GM12878 (cell line): ENCODE data around the gene PIK3R5. TPM values are rescaled to one million over a fixed set of nuclear protein-coding genes. Genes with fewer than 3 reads are reported as not detected.
A peak's percentile ranks its signal among the peaks of the same experiment; 100 is the strongest.

Experiments used
- ATAC-seq: fragments of 200-7000 bp; cut with Tn5 transposase; 3 replicates; pipeline ENCODE4 v1.9.1; 2020; ENCODE audit warnings: mild to moderate bottlenecking, moderate library complexity
- BruUV-seq: library from RNA; stranded (reverse); fragments of 400-500 nt; replicated peaks from 2 replicates; lab custom pipeline; 2021; lab: Mats Ljungman, UMichigan
- CTCF ChIA-PET: fragments of 300-600 bp; sonication (Branson Sonifier 250); formaldehyde crosslinking; extraction: SDS; loops from one replicate; lab custom pipeline; 2021; ENCODE audit warnings: inconsistent platforms; lab: Yijun Ruan, JAX
- POLR2A ChIA-PET: fragments of 350-600 bp; formaldehyde crosslinking; extraction: SDS; loops from one replicate; lab custom pipeline; 2021; ENCODE audit warnings: inconsistent platforms; lab: Charles Lee
- RAD21 ChIA-PET: fragments of 300-600 bp; sonication (Branson Sonifier 250); formaldehyde crosslinking; loops from one replicate; lab custom pipeline; 2023; ENCODE audit warnings: antibody characterized with exemption; ENCODE audit not compliant: unreplicated experiment; lab: Charles Lee
- SMC1A ChIA-PET: fragments of 300-600 bp; sonication (Branson Sonifier 250); formaldehyde crosslinking; loops from one replicate; lab custom pipeline; 2023; ENCODE audit not compliant: unreplicated experiment, uncharacterized antibody; lab: Charles Lee
- DNase-seq: peaks from one replicate; pipeline ENCODE4 v3.0.0-alpha.2; 2011; ENCODE audit warnings: low read depth, low spot score
- FAIRE-seq: peaks from 3 replicates; lab custom pipeline; 2011; peaks lifted over from hg19 to GRCh38; lab: Jason Lieb, UNC
- H2AFZ ChIP-seq: 2 replicates; pipeline ENCODE4 v1.6.0; 2011; ENCODE audit warnings: low read depth, low read length, control low read depth; ENCODE audit not compliant: control insufficient read depth
- H3K27ac ChIP-seq: 2 replicates; pipeline ENCODE4 v1.5.1; 2011; ENCODE audit warnings: control low read depth; ENCODE audit not compliant: control insufficient read depth, insufficient read depth
- H3K27me3 ChIP-seq, 2 experiments: replicated peaks in 1 of 2; 2 replicates each; pipeline versions ENCODE4 v1.6.0 to v1.6.1; 2011; ENCODE audit warnings: low read length in 1 of 2; ENCODE audit not compliant: control insufficient read depth in 2 of 2, insufficient read depth in 2 of 2
- H3K36me3 ChIP-seq, 2 experiments: 2 replicates each; pipeline ENCODE4 v1.5.1; 2011; ENCODE audit warnings: low read length in 1 of 2; ENCODE audit not compliant: control insufficient read depth in 2 of 2, insufficient read depth in 2 of 2
- H3K4me1 ChIP-seq: 2 replicates; pipeline ENCODE4 v1.6.1; 2011; ENCODE audit warnings: mild to moderate bottlenecking, low read length, moderate library complexity, mixed read lengths; ENCODE audit not compliant: control insufficient read depth, insufficient read depth
- H3K4me2 ChIP-seq: 2 replicates; pipeline ENCODE4 v1.6.0; 2011; ENCODE audit warnings: control low read depth; ENCODE audit not compliant: control insufficient read depth, insufficient read depth
- H3K4me3 ChIP-seq: fragments of 200-600 bp; sonication (generic); 2 replicates; pipeline ENCODE4 v1.5.1; 2016
- H3K79me2 ChIP-seq: 2 replicates; pipeline ENCODE4 v1.6.0; 2011; ENCODE audit warnings: low read length; ENCODE audit not compliant: control insufficient read depth, insufficient read depth
- H3K9ac ChIP-seq: 2 replicates; pipeline ENCODE4 v1.8.0; 2011; ENCODE audit warnings: low read length, control low read depth, mixed read lengths; ENCODE audit not compliant: control insufficient read depth, insufficient read depth
- H3K9me3 ChIP-seq: replicated peaks from 3 replicates; pipeline ENCODE4 v1.5.1; 2011; ENCODE audit warnings: mild to moderate bottlenecking, low read length; ENCODE audit not compliant: control insufficient read depth, insufficient read depth
- H4K20me1 ChIP-seq: 2 replicates; pipeline ENCODE4 v1.6.0; 2011; ENCODE audit not compliant: control insufficient read depth, insufficient read depth
- ATF3 ChIP-seq: IDR thresholded peaks from 2 replicates; pipeline ENCODE4 v1.6.1; 2011; ENCODE audit warnings: low read depth, mild to moderate bottlenecking, low read length, moderate library complexity, borderline replicate concordance; ENCODE audit errors: extremely low read depth
- BCLAF1 ChIP-seq: fragments of 450-650 bp; IDR thresholded peaks from 2 replicates; pipeline ENCODE4 v1.6.1; 2017; ENCODE audit warnings: antibody characterized with exemption, mild to moderate bottlenecking, moderate library complexity
- CEBPZ ChIP-seq: fragments of 150-350 bp; IDR thresholded peaks from 2 replicates; pipeline ENCODE4 v1.6.1; 2016; ENCODE audit warnings: low read depth, low read length
- CHD4 ChIP-seq: fragments of 200-600 bp; sonication (generic); IDR thresholded peaks from 2 replicates; pipeline ENCODE4 v1.6.1; 2016; ENCODE audit warnings: mild to moderate bottlenecking
- HSF1 ChIP-seq: fragments of 150-350 bp; IDR thresholded peaks from 2 replicates; pipeline ENCODE4 v1.6.1; 2014; ENCODE audit warnings: mild to moderate bottlenecking, low read depth, low read length
- MLLT1 ChIP-seq: fragments of 450-650 bp; IDR thresholded peaks from 2 replicates; pipeline ENCODE4 v1.6.1; 2016; ENCODE audit warnings: mild to moderate bottlenecking
- POLR2AphosphoS5 ChIP-seq: IDR thresholded peaks from 2 replicates; pipeline ENCODE4 v1.6.1; 2011; ENCODE audit warnings: mild to moderate bottlenecking, low read length, inconsistent platforms
- SMAD1 ChIP-seq: fragments of 450-650 bp; IDR thresholded peaks from 2 replicates; pipeline ENCODE4 v1.6.1; 2018; ENCODE audit warnings: mild to moderate bottlenecking, low read depth; ENCODE audit not compliant: partially characterized antibody
- SMC3 ChIP-seq: IDR thresholded peaks from 2 replicates; pipeline ENCODE4 v1.6.1; 2011; ENCODE audit warnings: low read length, improper control_type of control experiment, borderline replicate concordance
- TCF7 ChIP-seq: IDR thresholded peaks from 2 replicates; pipeline ENCODE4 v1.6.1; 2014; ENCODE audit warnings: antibody characterized with exemption, borderline replicate concordance
- USF2 ChIP-seq: IDR thresholded peaks from 2 replicates; pipeline ENCODE4 v1.6.1; 2011; ENCODE audit warnings: low read depth, low read length, improper control_type of control experiment, borderline replicate concordance
- WGBS: methylation state at CpG from one replicate; pipeline ENCODE4 v1.1.6; 2016; ENCODE audit warnings: low lambda C conversion rate; ENCODE audit not compliant: insufficient replicate concordance, insufficient coverage; ENCODE audit errors: missing lambda C conversion rate; 5-methylcytosine and 5-hydroxymethylcytosine counted together
- in situ Hi-C: fragments of 300-500 bp; cut with MboI; formaldehyde crosslinking; loops from 9 replicates; pipeline ENCODE4 v1.14.3; 2018; ENCODE audit warnings: mixed read lengths
- intact Hi-C: fragments of 100-400 bp; cut with micrococcal nuclease; formaldehyde crosslinking; loops from one replicate; pipeline ENCODE4 v1.14.2; 2022; ENCODE audit not compliant: unreplicated experiment
- polyA plus RNA-seq, 11 experiments: library from polyadenylated mRNA; depleted of rRNA in 4 of 11; unstranded in 6 of 11; stranded (reverse) in 5 of 11; fragments of >200 nt; fragmentation: Nextera tagmentation in 4 of 11; fragmentation: Illumina TruSeq in 1 of 11; extraction: Ambion mirVana in 4 of 11; extraction: Trizol in 1 of 11; gene quantifications; 1 replicate in 1 of 11; 2 replicates in 10 of 11; pipeline versions ENCODE4 v1.2.1 to v1.2.3, GENCODE V29; 2011 to 2016; ENCODE audit warnings: inconsistent platforms in 2 of 11, missing spikeins in 2 of 11, low read depth in 1 of 11
- total RNA-seq, 4 experiments: library from RNA; depleted of rRNA in 3 of 4; stranded (reverse); fragments of >200 nt in 3 of 4; fragmentation: Illumina TruSeq in 1 of 4; extraction: Trizol in 1 of 4; gene quantifications; 2 replicates each; pipeline versions ENCODE4 v1.2.1 to v1.2.3, GENCODE V29; 2013 to 2021

PIK3R5 gene
- total and polyA plus RNA-seq, 10 of the 15 experiments (the other 5 are each of a cell fraction or from before 2014, with no cell fraction given) = 9.5 to 50.8 (median 35.5) TPM

- FAIRE-seq (no peak), DNase-seq (no peak), ATAC-seq (no peak)
- intact Hi-C loops (loop anchor here (2.0 to 5.0 kb wide), 5 partner anchors 17 to 100 kb away; no protein-coding TSS in a partner anchor), in situ Hi-C loops (loop anchor here (5.0 to 25.0 kb wide), 2 partner anchors 100 to 1080 kb away; no protein-coding TSS in a partner anchor)
- WGBS = 82% methylated on average over 8 of the region's 8 CpGs
- SMC1A ChIA-PET = interaction anchor here (1.2 to 19.1 kb wide), 14 partner anchors 14 to 151 kb away, joined by 3 to 345 read pairs (median 5); partner anchors contain the start of gene PIK3R6
- Histone ChIP-seq H3K79me2 (peaks cover 95% of the 10 kb centered on the region), H3K9me3 (no peaks in the 10 kb centered on the region; the same call in 2 of the 3 replicates), H4K20me1 (no peaks in the 10 kb centered on the region), H3K4me3 (no peak overlapping the region; the same call in 1 of the 2 replicates), H2AFZ (no peak overlapping the region), H3K4me1 (peaks cover 80% of the 10 kb centered on the region), H3K27me3 (no peaks in the 10 kb centered on the region), H3K27ac (peak overlapping the region; percentile 81), H3K9ac (peak overlapping the region; percentile 81), H3K36me3 (peaks cover 3 to 4% of the 10 kb centered on the region in 2 experiments), H3K4me2 (peak overlapping the region; percentile 85)
- CTCF ChIA-PET = interaction anchor here (0.8 to 2.9 kb wide), 8 partner anchors 14 to 102 kb away, joined by 3 to 11 read pairs (median 5); partner anchors contain the start of gene PIK3R6
- RAD21 ChIA-PET = interaction anchor here (1.2 to 7.8 kb wide), 9 partner anchors 9 to 92 kb away, joined by 3 to 122 read pairs (median 7); partner anchors contain the start of gene PIK3R6
- BruUV-seq = no TSS peak
- POLR2A ChIA-PET = interaction anchor here (0.7 to 2.2 kb wide), 8 partner anchors 8 to 101 kb away, joined by 3 to 33 read pairs (median 6); partner anchors contain the start of gene PIK3R5
- TF ChIP-seq CEBPZ = no peak
- TF ChIP-seq POLR2AphosphoS5 = no peak
- TF ChIP-seq MLLT1 = no peak
- TF ChIP-seq HSF1 = no peak
- TF ChIP-seq CHD4 = no peak
- no peak for TF ChIP-seq USF2
- TF ChIP-seq BCLAF1 = no peak
- no peak for TF ChIP-seq SMC3
- TF ChIP-seq SMAD1 = no peak
- no peak for TF ChIP-seq TCF7
- no peak for TF ChIP-seq ATF3
Measured at GRCh38 chr17:8957721-8958120, 7.8 kb downstream of the PIK3R5 start.
